Nephron progenitor cell (in vitro differentiated cells): ENCODE results near the gene MMP1.

ENCODE experiments used
- DNase-seq: peaks from one replicate; pipeline ENCODE4 v3.0.0; 2021
- H3K27ac Mint-ChIP-seq: 2 replicates; pipeline ENCODE4 v1.8.0; 2021; ENCODE audit warnings: mild to moderate bottlenecking, moderate library complexity, mixed read lengths
- H3K27me3 Mint-ChIP-seq: 2 replicates; pipeline ENCODE4 v1.8.0; 2021; ENCODE audit warnings: mild to moderate bottlenecking, low read depth, mixed read lengths; ENCODE audit not compliant: poor library complexity
- H3K36me3 Mint-ChIP-seq: 2 replicates; pipeline ENCODE4 v1.8.0; 2021; ENCODE audit warnings: low read depth, mixed read lengths
- H3K4me1 Mint-ChIP-seq: 2 replicates; pipeline ENCODE4 v1.8.0; 2021; ENCODE audit warnings: mixed read lengths
- H3K4me3 Mint-ChIP-seq: 2 replicates; pipeline ENCODE4 v1.8.0; 2021; ENCODE audit warnings: mild to moderate bottlenecking, moderate library complexity, mixed read lengths
- H3K9me3 Mint-ChIP-seq: 2 replicates; pipeline ENCODE4 v1.8.0; 2021; ENCODE audit warnings: mild to moderate bottlenecking, moderate library complexity, mixed read lengths
- TF ChIP-seq, protein P1 (sequence below): fragments of 200-600 bp; sonication (generic); IDR thresholded peaks from 2 replicates; pipeline ENCODE4 v1.5.0; 2021; ENCODE audit warnings: antibody characterized with exemption

MMP1 gene

GRCh38 chr11:102798012-102798746 is at the start of gene MMP1:
MMP1 (minus strand) TSS chr11:102798160; CDS start chr11:102798092, 68 bp downstream.
- Mint-ChIP-seq H3K27me3 (no peaks in the 10 kb centered on the region), H3K4me3 (no peak within 1 kb of the TSS), H3K4me1 (no peaks in the 10 kb centered on the region), H3K27ac (no peak within 1 kb of the TSS), H3K36me3 (no peaks in the 10 kb centered on the region), H3K9me3 (no peaks in the 10 kb centered on the region)
- TF ChIP-seq, protein P1, sequence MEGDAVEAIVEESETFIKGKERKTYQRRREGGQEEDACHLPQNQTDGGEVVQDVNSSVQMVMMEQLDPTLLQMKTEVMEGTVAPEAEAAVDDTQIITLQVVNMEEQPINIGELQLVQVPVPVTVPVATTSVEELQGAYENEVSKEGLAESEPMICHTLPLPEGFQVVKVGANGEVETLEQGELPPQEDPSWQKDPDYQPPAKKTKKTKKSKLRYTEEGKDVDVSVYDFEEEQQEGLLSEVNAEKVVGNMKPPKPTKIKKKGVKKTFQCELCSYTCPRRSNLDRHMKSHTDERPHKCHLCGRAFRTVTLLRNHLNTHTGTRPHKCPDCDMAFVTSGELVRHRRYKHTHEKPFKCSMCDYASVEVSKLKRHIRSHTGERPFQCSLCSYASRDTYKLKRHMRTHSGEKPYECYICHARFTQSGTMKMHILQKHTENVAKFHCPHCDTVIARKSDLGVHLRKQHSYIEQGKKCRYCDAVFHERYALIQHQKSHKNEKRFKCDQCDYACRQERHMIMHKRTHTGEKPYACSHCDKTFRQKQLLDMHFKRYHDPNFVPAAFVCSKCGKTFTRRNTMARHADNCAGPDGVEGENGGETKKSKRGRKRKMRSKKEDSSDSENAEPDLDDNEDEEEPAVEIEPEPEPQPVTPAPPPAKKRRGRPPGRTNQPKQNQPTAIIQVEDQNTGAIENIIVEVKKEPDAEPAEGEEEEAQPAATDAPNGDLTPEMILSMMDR, result no peak
- DNase-seq, result no peak

DNA sequence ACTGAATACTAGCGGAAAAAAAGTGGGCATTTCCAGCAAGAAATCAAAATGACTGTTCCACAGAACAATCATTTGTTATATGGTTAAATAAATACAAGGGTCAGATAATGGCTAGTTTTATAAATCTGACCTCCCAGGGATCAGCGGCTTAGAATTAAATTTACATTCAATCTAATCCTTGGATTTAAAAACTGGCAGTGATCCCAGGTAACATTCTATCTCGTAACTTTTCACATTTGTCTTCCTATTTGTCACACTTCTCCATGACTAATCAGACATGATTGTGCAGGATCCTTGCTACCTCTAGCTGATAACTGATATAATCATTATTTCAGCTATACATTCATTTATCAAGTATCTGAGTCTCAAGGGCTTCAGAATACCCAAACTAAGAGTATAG is 48.3 kb upstream of the MMP1 start:
- H3K4me1 Mint-ChIP-seq, result no peaks in the 10 kb centered on the region
- H3K27me3 Mint-ChIP-seq, result peaks cover 5% of the 10 kb centered on the region
- no peak overlapping the region for H3K27ac Mint-ChIP-seq
- H3K36me3 Mint-ChIP-seq, result no peaks in the 10 kb centered on the region
- DNase-seq, result no peak
- no peak overlapping the region for H3K4me3 Mint-ChIP-seq
- peaks cover 3% of the 10 kb centered on the region for H3K9me3 Mint-ChIP-seq
- TF ChIP-seq, protein P1, result no peak

DNA sequence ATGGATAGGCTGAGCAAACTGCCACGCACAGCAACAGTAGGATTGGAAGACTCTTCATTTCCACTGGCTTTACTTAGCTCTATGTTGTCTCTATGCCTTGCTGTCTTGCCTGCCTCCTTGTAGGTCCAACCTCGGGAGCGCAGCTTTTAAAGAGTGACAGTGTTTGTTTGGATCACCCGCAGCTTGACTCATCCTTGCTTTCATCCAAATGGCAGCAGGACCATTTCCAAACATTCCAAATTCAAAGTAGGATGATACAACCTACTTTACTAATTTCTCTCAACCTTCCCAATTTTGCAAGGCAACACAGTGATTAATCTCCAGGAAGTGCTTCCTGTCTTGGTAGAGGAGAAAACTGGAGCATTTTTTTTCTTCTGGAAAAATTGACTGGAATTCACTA is 45.5 kb upstream of the MMP1 start, which contains the start of gene MMP3:
Gene MMP3 (minus strand): TSS at position 121 of the 400 bp plus-strand sequence. CDS start 63 bp downstream, at position 58.
- TF ChIP-seq, protein P1, result no peak
- H3K36me3 Mint-ChIP-seq, result no peaks in the 10 kb centered on the region
- peaks cover 3% of the 10 kb centered on the region for H3K9me3 Mint-ChIP-seq
- H3K4me3 Mint-ChIP-seq, result no peak within 1 kb of the TSS
- H3K27ac Mint-ChIP-seq, result no peak within 1 kb of the TSS
- DNase-seq, result no peak
- peaks cover 5% of the 10 kb centered on the region for H3K27me3 Mint-ChIP-seq
- H3K4me1 Mint-ChIP-seq, result no peaks in the 10 kb centered on the region

DNA sequence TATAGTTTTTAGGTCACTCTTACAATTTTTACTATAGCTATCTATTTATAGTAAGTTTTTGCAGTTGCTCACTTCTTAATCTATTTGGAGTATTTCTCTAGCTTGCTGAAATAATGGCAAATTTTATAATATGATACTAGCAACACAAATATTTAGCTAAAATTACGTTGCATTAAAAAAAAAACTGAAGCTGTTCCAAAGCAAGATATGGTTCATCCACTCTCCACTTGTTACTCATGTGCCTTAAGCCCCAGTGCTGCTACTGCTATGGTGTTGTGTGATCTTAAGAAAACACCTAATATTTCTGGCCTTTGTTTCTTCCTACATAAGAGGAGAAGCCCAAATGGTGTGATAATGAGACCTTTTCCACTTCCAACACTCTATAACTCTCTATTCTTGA is 45.0 kb upstream of the MMP1 start:
- Mint-ChIP-seq H3K27me3 (peaks cover 5% of the 10 kb centered on the region), H3K9me3 (peaks cover 3% of the 10 kb centered on the region), H3K4me3 (no peak overlapping the region), H3K27ac (no peak overlapping the region), H3K36me3 (no peaks in the 10 kb centered on the region), H3K4me1 (no peaks in the 10 kb centered on the region)
- TF ChIP-seq, protein P1, result no peak
- DNase-seq, result no peak

DNA sequence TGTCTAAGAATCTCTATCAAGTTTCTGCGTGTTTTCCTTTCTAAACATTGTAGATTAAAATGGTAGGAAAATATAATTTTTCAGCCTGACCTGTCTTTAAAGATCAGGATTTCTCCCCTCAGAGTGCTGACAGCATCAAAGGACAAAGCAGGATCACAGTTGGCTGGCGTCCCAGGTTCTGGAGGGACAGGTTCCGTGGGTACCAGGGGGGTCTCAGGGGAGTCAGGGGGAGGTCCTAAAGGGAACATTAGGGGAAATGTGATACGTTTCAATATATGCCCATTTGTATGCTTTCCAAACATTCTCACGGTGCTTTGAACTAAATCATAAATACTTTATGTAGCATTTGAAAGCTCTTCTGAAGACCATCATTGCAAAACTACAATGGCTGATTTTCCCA is 42.1 kb upstream of the MMP1 start:
- H3K4me1 Mint-ChIP-seq, result peaks cover 23% of the 10 kb centered on the region
- no peaks in the 10 kb centered on the region for H3K36me3 Mint-ChIP-seq
- H3K27me3 Mint-ChIP-seq, result peaks cover 3% of the 10 kb centered on the region
- TF ChIP-seq, protein P1, result no peak
- no peak overlapping the region for H3K4me3 Mint-ChIP-seq
- H3K9me3 Mint-ChIP-seq, result no peaks in the 10 kb centered on the region
- no peak overlapping the region for H3K27ac Mint-ChIP-seq
- DNase-seq, result no peak

DNA sequence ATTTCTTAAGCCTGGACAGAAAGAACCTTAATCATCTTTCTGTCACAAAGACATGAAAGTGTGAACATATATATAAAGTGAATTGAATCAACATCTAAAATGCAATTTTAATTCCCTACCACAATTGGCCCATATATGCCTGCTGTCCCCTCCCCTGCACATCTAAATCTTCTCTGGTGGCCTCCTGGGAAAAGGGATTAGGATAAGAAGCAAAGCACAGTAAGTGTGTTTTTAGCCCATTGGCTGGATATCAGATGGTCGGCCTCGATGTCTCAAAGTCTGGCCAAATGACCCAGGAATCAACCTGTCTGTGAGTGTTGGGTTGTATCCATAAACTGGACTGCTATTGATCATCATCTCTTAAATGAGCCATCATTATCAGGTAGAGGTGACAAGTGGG is 39.7 kb upstream of the MMP1 start:
- H3K4me3 Mint-ChIP-seq, result no peak overlapping the region
- no peaks in the 10 kb centered on the region for H3K9me3 Mint-ChIP-seq
- TF ChIP-seq, protein P1, result no peak
- peaks cover 23% of the 10 kb centered on the region for H3K4me1 Mint-ChIP-seq
- no peaks in the 10 kb centered on the region for H3K36me3 Mint-ChIP-seq
- no peak for DNase-seq
- no peaks in the 10 kb centered on the region for H3K27me3 Mint-ChIP-seq
- no peak overlapping the region for H3K27ac Mint-ChIP-seq
